ENCODE data around the gene PRICKLE2. TPM values are rescaled to one million over a fixed set of nuclear protein-coding genes. Genes with fewer than 3 reads are reported as not detected.

PRICKLE2 gene
- total and polyA plus RNA-seq, 2 donors (not counting 3 experiments of a cell fraction or from before 2014, with no cell fraction given), result 3.0 to 7.1 TPM

DNA sequence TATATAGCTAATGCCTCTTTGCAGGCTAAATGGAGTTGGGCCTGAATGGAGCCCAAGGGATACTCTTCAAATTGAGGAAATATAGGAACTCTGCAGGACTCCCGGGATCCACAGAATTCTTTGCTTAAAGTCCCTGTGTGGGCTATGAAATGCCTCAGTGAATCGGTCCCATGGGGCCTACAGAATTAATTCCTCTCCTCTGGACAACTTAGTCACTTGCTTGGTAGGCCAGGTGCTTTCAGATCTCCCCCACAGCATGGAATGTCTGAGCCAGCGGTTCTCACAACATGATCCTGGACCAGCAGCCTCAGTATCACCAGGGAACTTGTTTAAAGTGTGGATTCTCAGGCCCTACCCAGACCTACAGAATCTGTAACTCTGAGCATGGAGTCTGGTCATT lies 15.1 kb upstream of the PRICKLE2 start:
- Histone ChIP-seq H3K9me1 (replicated peaks; ENCODE audit: control insufficient read depth, extremely low read depth, insufficient read depth, low read length) (no peaks in the 10 kb centered on the region), H2AFZ (ENCODE audit: low read depth, low read length) (no peak overlapping the region), H3K79me2 (ENCODE audit: control insufficient read depth, insufficient read depth, low read length) (no peaks in the 10 kb centered on the region), H3K9ac (replicated peaks; ENCODE audit: extremely low read depth, insufficient read depth, low read length) (no peak overlapping the region), H4K20me1 (replicated peaks; ENCODE audit: control insufficient read depth, extremely low read depth, insufficient read depth, low read length) (no peaks in the 10 kb centered on the region), H3K36me3 (ENCODE audit: control insufficient read depth in 2 of 2, extremely low read depth in 1 of 2, insufficient read depth in 2 of 2, low read length in 2 of 2) (no peaks in the 10 kb centered on the region), H3K4me3 (replicated peaks in 1 of 3; ENCODE audit: insufficient read depth in 1 of 3, low read depth in 1 of 3, low read length in 3 of 3) (no peak overlapping the region), H3K27ac (ENCODE audit: insufficient read depth, low read depth, low read length) (no peak overlapping the region), H3K9me3 (replicated peaks; ENCODE audit: control insufficient read depth, insufficient read depth, low read length) (no peaks in the 10 kb centered on the region), H3K4me2 (ENCODE audit: insufficient read depth, low read length) (no peak overlapping the region), H3K4me1 (ENCODE audit: control insufficient read depth, extremely low read depth, insufficient read depth, low read length) (no peaks in the 10 kb centered on the region), H3K27me3 (ENCODE audit: control insufficient read depth in 2 of 2, insufficient read depth in 2 of 2, low read length in 2 of 2) (peaks cover 0 to 2% of the 10 kb centered on the region in 2 experiments)
- ChIA-PET POLR2A (no interaction called here), CTCF (interaction anchor here (3.2 kb wide), 1 partner anchor 15 kb away, joined by 11 read pairs; the partner anchor contains the start of gene PRICKLE2)
- no TSS peak for BruUV-seq (replicated peaks)
- dilution Hi-C loops (cut with MboI; ENCODE audit: extremely low pct_ligation_motif_present, low sequenced_read_pairs), result no loop called here
- DNase-seq (ENCODE audit: low read depth, low spot score) (no peak), FAIRE-seq (no peak)
- TF ChIP-seq, protein P1, sequence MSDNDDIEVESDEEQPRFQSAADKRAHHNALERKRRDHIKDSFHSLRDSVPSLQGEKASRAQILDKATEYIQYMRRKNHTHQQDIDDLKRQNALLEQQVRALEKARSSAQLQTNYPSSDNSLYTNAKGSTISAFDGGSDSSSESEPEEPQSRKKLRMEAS (IDR thresholded peaks at IDR 0.05; ENCODE audit: insufficient read depth, insufficient read length), result no peak
- no peak for TF ChIP-seq POLR2A (IDR thresholded peaks at IDR 0.05; ENCODE audit: low read depth, low read length)
- TF ChIP-seq, protein P2, sequence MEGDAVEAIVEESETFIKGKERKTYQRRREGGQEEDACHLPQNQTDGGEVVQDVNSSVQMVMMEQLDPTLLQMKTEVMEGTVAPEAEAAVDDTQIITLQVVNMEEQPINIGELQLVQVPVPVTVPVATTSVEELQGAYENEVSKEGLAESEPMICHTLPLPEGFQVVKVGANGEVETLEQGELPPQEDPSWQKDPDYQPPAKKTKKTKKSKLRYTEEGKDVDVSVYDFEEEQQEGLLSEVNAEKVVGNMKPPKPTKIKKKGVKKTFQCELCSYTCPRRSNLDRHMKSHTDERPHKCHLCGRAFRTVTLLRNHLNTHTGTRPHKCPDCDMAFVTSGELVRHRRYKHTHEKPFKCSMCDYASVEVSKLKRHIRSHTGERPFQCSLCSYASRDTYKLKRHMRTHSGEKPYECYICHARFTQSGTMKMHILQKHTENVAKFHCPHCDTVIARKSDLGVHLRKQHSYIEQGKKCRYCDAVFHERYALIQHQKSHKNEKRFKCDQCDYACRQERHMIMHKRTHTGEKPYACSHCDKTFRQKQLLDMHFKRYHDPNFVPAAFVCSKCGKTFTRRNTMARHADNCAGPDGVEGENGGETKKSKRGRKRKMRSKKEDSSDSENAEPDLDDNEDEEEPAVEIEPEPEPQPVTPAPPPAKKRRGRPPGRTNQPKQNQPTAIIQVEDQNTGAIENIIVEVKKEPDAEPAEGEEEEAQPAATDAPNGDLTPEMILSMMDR (IDR thresholded peaks at IDR 0.05; ENCODE audit: extremely low read depth in 1 of 2, insufficient read depth in 1 of 2, low read depth in 1 of 2, low read length in 2 of 2), result no peak
- intact Hi-C loops (cut with micrococcal nuclease), result no loop called here

DNA sequence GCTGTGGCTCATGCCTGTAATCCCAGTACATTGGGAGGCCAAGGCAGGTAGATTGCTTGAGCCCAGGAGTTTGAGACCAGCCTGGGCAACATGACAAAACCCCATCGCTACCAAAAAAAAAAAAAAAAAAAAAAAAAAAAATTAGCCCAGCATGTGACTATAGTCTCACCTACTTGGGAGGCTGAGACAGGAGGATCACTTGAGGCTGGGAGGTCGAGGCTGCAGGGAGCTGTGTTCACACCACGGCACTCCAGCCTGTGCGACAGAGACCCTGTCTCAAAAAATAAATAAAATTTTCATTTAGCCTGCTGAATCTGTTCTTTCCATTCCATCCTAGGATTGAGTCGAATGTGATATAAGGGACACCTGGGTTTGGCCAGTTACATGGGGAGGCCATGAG lies 14.6 kb upstream of the PRICKLE2 start:
- Histone ChIP-seq H3K27me3 (ENCODE audit: control insufficient read depth in 2 of 2, insufficient read depth in 2 of 2, low read length in 2 of 2) (peaks cover 0 to 2% of the 10 kb centered on the region in 2 experiments), H3K9me1 (replicated peaks; ENCODE audit: control insufficient read depth, extremely low read depth, insufficient read depth, low read length) (no peaks in the 10 kb centered on the region), H3K36me3 (ENCODE audit: control insufficient read depth in 2 of 2, extremely low read depth in 1 of 2, insufficient read depth in 2 of 2, low read length in 2 of 2) (no peaks in the 10 kb centered on the region), H3K79me2 (ENCODE audit: control insufficient read depth, insufficient read depth, low read length) (no peaks in the 10 kb centered on the region), H3K4me1 (ENCODE audit: control insufficient read depth, extremely low read depth, insufficient read depth, low read length) (no peaks in the 10 kb centered on the region), H4K20me1 (replicated peaks; ENCODE audit: control insufficient read depth, extremely low read depth, insufficient read depth, low read length) (no peaks in the 10 kb centered on the region), H3K27ac (ENCODE audit: insufficient read depth, low read depth, low read length) (no peak overlapping the region), H3K9me3 (replicated peaks; ENCODE audit: control insufficient read depth, insufficient read depth, low read length) (no peaks in the 10 kb centered on the region), H3K4me3 (replicated peaks in 1 of 3; ENCODE audit: insufficient read depth in 1 of 3, low read depth in 1 of 3, low read length in 3 of 3) (no peak overlapping the region), H3K4me2 (ENCODE audit: insufficient read depth, low read length) (no peak overlapping the region), H2AFZ (ENCODE audit: low read depth, low read length) (no peak overlapping the region), H3K9ac (replicated peaks; ENCODE audit: extremely low read depth, insufficient read depth, low read length) (no peak overlapping the region)
- BruUV-seq (replicated peaks), result no TSS peak
- CTCF ChIA-PET, result interaction anchor here (3.2 kb wide), 1 partner anchor 14 kb away, joined by 11 read pairs; the partner anchor contains the start of gene PRICKLE2
- DNase-seq (ENCODE audit: low read depth, low spot score) (no peak), FAIRE-seq (no peak)
- POLR2A ChIA-PET, result no interaction called here
- TF ChIP-seq JUN (IDR thresholded peaks at IDR 0.05; ENCODE audit: borderline replicate concordance, insufficient read depth, insufficient read length, low read depth) (no peak), GATA2 (IDR thresholded peaks at IDR 0.05; ENCODE audit: insufficient read depth, insufficient read length, low read depth, low read length) (no peak), MYC (IDR thresholded peaks at IDR 0.05; ENCODE audit: low read depth, low read length) (no peak), FOS (IDR thresholded peaks at IDR 0.05; ENCODE audit: borderline replicate concordance, insufficient read depth, low read length) (no peak), POLR2AphosphoS5 (IDR thresholded peaks at IDR 0.05; ENCODE audit: insufficient read depth, low read depth, low read length) (no peak), EZH2 (IDR thresholded peaks at IDR 0.05; ENCODE audit: borderline replicate concordance, low read depth, low read length, severe bottlenecking) (no peak), POLR2A (IDR thresholded peaks at IDR 0.05; ENCODE audit: low read depth, low read length) (no peak)
- TF ChIP-seq, protein P2 (IDR thresholded peaks at IDR 0.05; ENCODE audit: extremely low read depth in 1 of 2, insufficient read depth in 1 of 2, low read depth in 1 of 2, low read length in 2 of 2), result no peak
- TF ChIP-seq, protein P1 (IDR thresholded peaks at IDR 0.05; ENCODE audit: insufficient read depth, insufficient read length), result no peak
- dilution Hi-C loops (cut with MboI; ENCODE audit: extremely low pct_ligation_motif_present, low sequenced_read_pairs), result no loop called here
- intact Hi-C loops (cut with micrococcal nuclease), result no loop called here
